GM12874 (cell line): Measurements from ENCODE around the gene YAP1.

Experiments
- CTCF ChIP-seq: IDR thresholded peaks from 2 replicates; pipeline ENCODE4 v1.5.1; 2011; ENCODE audit warnings: low read depth, mild to moderate bottlenecking, control low read depth, low read length, moderate library complexity; ENCODE audit not compliant: insufficient read depth

The YAP1 gene

GRCh38 chr11:102179371-102179770, 69.1 kb downstream of the YAP1 start:
- TF ChIP-seq CTCF, result no peak

- TF ChIP-seq CTCF, result no peak
These were observed 74.2 kb downstream of the YAP1 start for GRCh38 chr11:102184269-102184987.

- no peak for TF ChIP-seq CTCF
These were observed 76.4 kb downstream of the YAP1 start for GRCh38 chr11:102186551-102187191.

- no peak for TF ChIP-seq CTCF
These were observed 77.3 kb downstream of the YAP1 start for GRCh38 chr11:102187416-102188151.

- no peak for TF ChIP-seq CTCF
These were observed 78.2 kb downstream of the YAP1 start for GRCh38 chr11:102188488-102188887.

GRCh38 chr11:102191832-102192231, 81.6 kb downstream of the YAP1 start:
- TF ChIP-seq CTCF, result no peak

- no peak for TF ChIP-seq CTCF
These were observed 82.3 kb downstream of the YAP1 start for GRCh38 chr11:102192349-102193066.
